WTC11 (cell line): ENCODE data around the gene IFNL4.

Source experiments
- AFF4 ChIP-seq: sonication (generic); formaldehyde crosslinking; IDR thresholded peaks from 2 replicates; pipeline ENCODE4 v1.8.1; 2023; ENCODE audit warnings: mild to moderate bottlenecking, missing genetic modification reagents, borderline replicate concordance
- ATF3 ChIP-seq: sonication (generic); formaldehyde crosslinking; conservative IDR thresholded peaks from 2 replicates; pipeline ENCODE4 v1.8.1; 2022; ENCODE audit warnings: mild to moderate bottlenecking, missing genetic modification reagents
- ATF6 ChIP-seq: sonication (generic); formaldehyde crosslinking; IDR thresholded peaks from 2 replicates; pipeline ENCODE4 v1.8.1; 2023; ENCODE audit warnings: mild to moderate bottlenecking, missing genetic modification reagents
- CDX4 ChIP-seq: fragments of 250-450 bp; sonication (Bioruptor Pico); IDR thresholded peaks from 2 replicates; pipeline ENCODE4 v1.9.0; 2021; ENCODE audit warnings: moderate library complexity, mild to moderate bottlenecking, inconsistent platforms, borderline replicate concordance
- CTCF ChIP-seq: fragments of 200-600 bp; IDR thresholded peaks from 2 replicates; pipeline ENCODE4 v1.8.0; 2022; ENCODE audit warnings: antibody characterized with exemption
- FOXK1 ChIP-seq: sonication (generic); formaldehyde crosslinking; IDR thresholded peaks from 2 replicates; pipeline ENCODE4 v1.8.0; 2022; ENCODE audit warnings: mild to moderate bottlenecking, moderate library complexity, missing genetic modification reagents
- GTF2I ChIP-seq: fragments of 250-450 bp; sonication (Bioruptor Pico); conservative IDR thresholded peaks from 2 replicates; pipeline ENCODE4 v1.4.0; 2021; ENCODE audit warnings: mild to moderate bottlenecking
- NFYB ChIP-seq: sonication (generic); formaldehyde crosslinking; conservative IDR thresholded peaks from 2 replicates; pipeline ENCODE4 v1.8.0; 2022; ENCODE audit warnings: low read depth, missing genetic modification reagents
- PRDM15 ChIP-seq: sonication (generic); formaldehyde crosslinking; IDR thresholded peaks from 2 replicates; pipeline ENCODE4 v1.8.0; 2022; ENCODE audit warnings: missing genetic modification reagents
- SP1 ChIP-seq: sonication (generic); formaldehyde crosslinking; conservative IDR thresholded peaks from 2 replicates; pipeline ENCODE4 v1.8.1; 2022; ENCODE audit warnings: missing genetic modification reagents
- TCF7 ChIP-seq: sonication (generic); formaldehyde crosslinking; IDR thresholded peaks from 2 replicates; pipeline ENCODE4 v1.8.0; 2022; ENCODE audit warnings: mild to moderate bottlenecking, low read depth, missing genetic modification reagents, moderate library complexity
- TP53 ChIP-seq: sonication (generic); formaldehyde crosslinking; IDR thresholded peaks from 2 replicates; pipeline ENCODE4 v1.8.1; 2023; ENCODE audit warnings: mild to moderate bottlenecking, missing genetic modification reagents
- ZNF263 ChIP-seq: sonication (generic); formaldehyde crosslinking; IDR thresholded peaks from 2 replicates; pipeline ENCODE4 v1.8.1; 2022; ENCODE audit warnings: low read depth, mild to moderate bottlenecking, moderate library complexity, missing genetic modification reagents
- ZNF425 ChIP-seq: fragments of 250-450 bp; sonication (Bioruptor Pico); conservative IDR thresholded peaks from 2 replicates; pipeline ENCODE4 v1.9.0; 2021; ENCODE audit warnings: mild to moderate bottlenecking

GRCh38 chr19:39238209-39238608 lies 10.4 kb downstream of the IFNL4 start:
- TF ChIP-seq ZNF425 (CRISPR knock-in tag): no peak
- no peak for TF ChIP-seq ATF3
- no peak for TF ChIP-seq CDX4 (CRISPR knock-in tag)
- TF ChIP-seq NFYB (CRISPR knock-in tag): no peak
- TF ChIP-seq ATF6 (CRISPR knock-in tag): no peak
- no peak for TF ChIP-seq GTF2I (CRISPR knock-in tag)
- no peak for TF ChIP-seq CTCF
- no peak for TF ChIP-seq TP53
- no peak for TF ChIP-seq ZNF263 (CRISPR knock-in tag)
- TF ChIP-seq FOXK1 (CRISPR knock-in tag): no peak
- no peak for TF ChIP-seq TCF7 (CRISPR knock-in tag)
- no peak for TF ChIP-seq SP1 (CRISPR knock-in tag)
- TF ChIP-seq PRDM15 (CRISPR knock-in tag): no peak
- no peak for TF ChIP-seq AFF4 (CRISPR knock-in tag)
